ENCODE data around the gene CENPV.
"Not testable (repeated sequence)": the region's sequence is repeated elsewhere in the genome, so short reads cannot be mapped to it uniquely, and the experiment has no call there.

The CENPV gene

DNA sequence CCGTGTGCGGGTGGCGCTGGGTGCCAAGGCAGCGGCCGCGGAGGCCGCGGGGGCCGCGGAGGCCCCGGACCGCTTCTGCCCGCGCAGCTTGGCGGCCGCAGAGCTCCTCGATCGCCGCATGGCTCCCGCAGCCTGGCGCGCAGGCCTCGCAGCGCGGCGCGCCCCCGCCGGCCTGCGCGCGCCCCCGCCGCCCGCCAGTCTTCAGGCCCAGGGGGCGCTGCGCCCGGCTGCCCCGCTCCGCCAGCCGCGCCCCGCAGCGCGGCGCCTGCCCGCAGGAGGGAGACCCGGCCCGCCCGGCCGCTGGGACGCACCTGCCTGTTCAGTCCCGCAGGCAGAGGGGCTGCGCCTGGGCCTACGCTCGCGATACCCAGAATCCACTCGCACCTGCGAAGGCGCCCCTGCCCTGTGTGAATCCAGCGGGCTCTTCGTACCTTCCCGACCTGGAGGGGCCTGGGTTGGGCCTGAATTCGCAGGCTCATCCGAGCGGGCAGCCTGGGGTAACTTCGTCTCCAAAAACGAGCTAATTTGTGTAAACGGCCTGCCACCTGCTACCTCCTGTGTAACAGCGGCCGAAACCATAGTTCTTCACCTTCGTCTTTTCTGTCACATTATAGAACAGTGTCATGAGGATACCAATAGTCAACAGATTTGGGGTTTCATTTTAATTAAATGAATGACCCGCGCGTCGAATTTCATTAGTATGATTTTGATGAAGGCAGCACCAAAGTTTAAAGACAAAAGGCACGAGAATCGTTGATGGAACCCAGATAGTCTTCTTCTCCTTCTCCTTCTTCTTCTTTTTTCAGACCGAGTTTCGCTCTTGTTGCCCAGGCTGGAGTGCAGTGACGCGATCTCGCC lies at the start of gene CENPV:
TSS of gene CENPV (minus strand) at position 153 of the 858 bp plus-strand sequence. CDS start at position 120, 33 bp downstream.
- peak; percentile 23 for DNase-seq (ENCODE audit: low read depth, low spot score)

- DNase-seq (ENCODE audit: low read depth, low spot score) = no peak
These were observed 45.3 kb upstream of the CENPV start for GRCh38 chr17:16398270-16399267.

- not testable (repeated sequence) for DNase-seq (ENCODE audit: low read depth, low spot score)
These were observed 43.4 kb upstream of the CENPV start for GRCh38 chr17:16396693-16397092.

GRCh38 chr17:16395887-16396286 lies 42.6 kb upstream of the CENPV start:
- not testable (repeated sequence) for DNase-seq (ENCODE audit: low read depth, low spot score)

DNA sequence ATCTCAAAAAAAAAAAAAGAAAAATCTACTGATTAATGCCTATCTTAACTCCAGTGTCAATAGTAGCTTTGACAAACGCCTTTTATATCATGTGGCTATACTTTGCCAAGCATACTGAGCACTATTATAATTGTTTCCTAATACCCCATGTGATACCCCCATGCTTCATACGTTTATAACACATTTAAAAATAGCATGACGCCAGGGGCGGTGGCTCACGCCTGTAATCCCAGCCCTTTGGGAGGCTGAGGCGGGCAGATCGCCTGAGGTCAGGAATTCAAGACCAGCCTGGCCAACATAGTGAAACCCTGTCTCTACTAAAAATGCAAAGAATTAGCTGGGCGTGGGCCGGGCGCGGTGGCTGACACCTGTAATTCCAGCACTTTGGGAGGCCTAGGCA lies 39.2 kb upstream of the CENPV start:
- not testable (repeated sequence) for DNase-seq (ENCODE audit: low read depth, low spot score)

GRCh38 chr17:16391451-16391850 lies 38.2 kb upstream of the CENPV start:
- DNase-seq (ENCODE audit: low read depth, low spot score) = no peak

- DNase-seq (ENCODE audit: low read depth, low spot score) = not testable (repeated sequence)
These were observed 32.8 kb upstream of the CENPV start for GRCh38 chr17:16386126-16386507.

- DNase-seq (ENCODE audit: low read depth, low spot score) = no peak
These were observed 31.3 kb upstream of the CENPV start for GRCh38 chr17:16384557-16384956.

DNA sequence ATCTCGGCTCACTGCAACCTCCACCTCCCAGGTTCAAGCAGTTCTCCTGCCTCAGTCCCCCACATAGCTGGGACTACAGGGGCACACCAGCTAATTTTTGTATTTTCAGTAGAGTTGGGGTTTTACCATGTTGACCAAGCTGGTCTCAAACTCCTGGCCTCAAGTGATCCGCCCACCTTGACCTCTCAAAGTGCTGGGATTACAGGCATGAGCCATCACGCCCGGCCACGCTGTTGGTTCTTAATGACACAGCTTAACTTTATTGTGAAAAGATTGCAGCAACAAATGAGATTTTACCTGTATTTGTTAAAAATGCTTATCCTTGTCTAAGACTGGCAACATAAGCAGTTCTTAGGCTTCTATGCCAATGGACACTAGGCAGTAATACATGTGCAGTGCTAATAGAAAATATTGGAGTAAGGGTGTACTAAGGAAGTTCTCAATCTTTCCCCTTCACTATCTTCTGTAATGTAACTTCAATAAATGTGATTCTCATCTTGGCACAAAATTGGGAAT lies 30.6 kb upstream of the CENPV start:
- DNase-seq (ENCODE audit: low read depth, low spot score) = no peak

GRCh38 chr17:16383216-16383615 lies 29.9 kb upstream of the CENPV start:
- DNase-seq (ENCODE audit: low read depth, low spot score) = no peak

DNA sequence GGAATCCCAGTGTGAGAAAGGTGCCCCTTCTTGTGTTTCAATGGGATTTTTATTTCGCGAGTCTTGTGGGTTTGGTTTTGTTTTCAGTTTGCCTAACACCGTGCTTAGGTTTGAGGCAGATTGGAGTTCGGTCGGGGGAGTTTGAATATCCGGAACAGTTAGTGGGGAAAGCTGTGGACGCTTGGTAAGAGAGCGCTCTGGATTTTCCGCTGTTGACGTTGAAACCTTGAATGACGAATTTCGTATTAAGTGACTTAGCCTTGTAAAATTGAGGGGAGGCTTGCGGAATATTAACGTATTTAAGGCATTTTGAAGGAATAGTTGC lies 28.2 kb upstream of the CENPV start:
- DNase-seq (ENCODE audit: low read depth, low spot score) = no peak

DNA sequence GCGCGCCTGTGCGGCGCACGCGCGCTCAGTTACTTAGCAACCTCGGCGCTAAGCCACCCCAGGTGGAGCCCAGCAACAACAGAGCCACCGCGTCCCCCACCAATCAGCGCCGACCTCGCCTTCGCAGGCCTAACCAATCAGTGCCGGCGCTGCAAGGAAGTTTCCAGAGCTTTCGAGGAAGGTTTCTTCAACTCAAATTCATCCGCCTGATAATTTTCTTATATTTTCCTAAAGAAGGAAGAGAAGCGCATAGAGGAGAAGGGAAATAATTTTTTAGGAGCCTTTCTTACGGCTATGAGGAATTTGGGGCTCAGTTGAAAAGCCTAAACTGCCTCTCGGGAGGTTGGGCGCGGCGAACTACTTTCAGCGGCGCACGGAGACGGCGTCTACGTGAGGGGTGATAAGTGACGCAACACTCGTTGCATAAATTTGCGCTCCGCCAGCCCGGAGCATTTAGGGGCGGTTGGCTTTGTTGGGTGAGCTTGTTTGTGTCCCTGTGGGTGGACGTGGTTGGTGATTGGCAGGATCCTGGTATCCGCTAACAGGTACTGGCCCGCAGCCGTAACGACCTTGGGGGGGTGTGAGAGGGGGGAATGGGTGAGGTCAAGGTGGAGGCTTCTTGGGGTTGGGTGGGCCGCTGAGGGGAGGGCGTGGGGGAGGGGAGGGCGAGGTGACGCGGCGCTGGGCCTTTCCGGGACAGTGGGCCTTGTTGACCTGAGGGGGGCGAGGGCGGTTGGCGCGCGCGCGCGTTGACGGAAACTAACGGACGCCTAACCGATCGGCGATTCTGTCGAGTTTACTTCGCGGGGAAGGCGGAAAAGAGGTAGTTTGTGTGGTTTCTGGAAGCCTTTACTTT lies 27.6 kb upstream of the CENPV start, which contains the start of gene UBB:
TSS of gene UBB (plus strand) at position 452 of the 856 bp plus-strand sequence. CDS start 817 bp downstream, outside the sequence.
- peak; percentile 89 for DNase-seq (ENCODE audit: low read depth, low spot score)

DNA sequence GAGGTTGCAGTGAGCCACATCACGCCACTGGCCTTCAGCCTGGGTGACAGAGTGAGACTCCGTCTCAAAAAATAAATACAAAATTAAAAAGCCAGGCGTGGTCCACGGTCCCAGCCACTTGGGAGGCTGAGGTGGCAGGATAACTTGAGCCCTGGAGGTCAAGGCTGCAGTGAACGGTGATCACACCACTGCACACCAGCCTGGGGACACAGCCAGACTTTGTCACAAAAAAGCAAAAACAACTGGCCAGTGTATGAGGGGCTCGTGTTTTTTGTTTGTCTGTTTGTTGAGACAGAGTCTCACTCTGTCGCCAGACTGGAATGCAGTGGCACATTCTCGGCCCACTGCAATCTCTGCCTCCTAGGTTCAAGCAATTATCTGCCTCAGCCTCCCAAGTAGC lies 26.4 kb upstream of the CENPV start:
- no peak for DNase-seq (ENCODE audit: low read depth, low spot score)

GRCh38 chr17:16378636-16379282 lies 25.5 kb upstream of the CENPV start:
- DNase-seq (ENCODE audit: low read depth, low spot score) = no peak

DNA sequence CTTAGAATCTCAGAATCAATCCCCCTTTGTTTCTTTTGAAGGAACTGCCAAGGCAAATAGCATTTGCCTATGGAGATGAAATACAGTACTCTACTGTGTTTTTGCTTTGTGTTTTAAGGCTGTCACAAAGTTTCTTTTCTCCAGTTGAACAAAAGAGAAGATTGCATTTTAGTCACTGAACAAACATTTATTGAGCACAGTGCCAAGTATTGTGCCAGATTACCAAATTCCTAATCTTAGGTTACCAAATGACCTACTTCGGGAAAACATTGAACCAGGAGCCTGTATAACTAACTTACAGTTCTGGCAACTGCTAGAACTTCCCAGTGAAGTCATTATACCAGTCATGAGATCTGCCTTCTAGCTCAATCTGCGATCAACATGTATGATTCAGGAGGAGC lies 24.7 kb upstream of the CENPV start:
- DNase-seq (ENCODE audit: low read depth, low spot score) = no peak

GRCh38 chr17:16374146-16374938 lies 21.1 kb upstream of the CENPV start:
- no peak for DNase-seq (ENCODE audit: low read depth, low spot score)

GRCh38 chr17:16371742-16372141 lies 18.5 kb upstream of the CENPV start:
- no peak for DNase-seq (ENCODE audit: low read depth, low spot score)

DNA sequence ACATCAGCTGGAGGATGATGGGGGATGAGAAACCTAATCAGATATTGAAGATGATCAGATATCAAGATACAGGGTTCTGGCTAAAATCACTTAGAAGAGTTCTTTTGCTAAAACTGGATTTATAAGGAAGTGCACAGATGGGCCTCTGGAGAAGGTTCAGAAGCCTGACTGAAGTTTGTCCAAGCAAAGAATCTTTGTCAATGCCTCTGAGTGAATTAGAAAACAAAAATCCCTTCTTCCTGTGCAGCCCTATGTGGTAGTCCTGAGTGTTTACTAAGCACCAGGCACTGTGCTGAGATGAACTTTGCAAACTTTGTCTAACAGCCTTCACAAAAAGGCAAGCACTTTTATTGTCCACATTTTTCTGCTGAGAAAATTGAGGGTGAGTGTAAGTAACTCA lies 11.4 kb upstream of the CENPV start:
- DNase-seq (ENCODE audit: low read depth, low spot score) = no peak

DNA sequence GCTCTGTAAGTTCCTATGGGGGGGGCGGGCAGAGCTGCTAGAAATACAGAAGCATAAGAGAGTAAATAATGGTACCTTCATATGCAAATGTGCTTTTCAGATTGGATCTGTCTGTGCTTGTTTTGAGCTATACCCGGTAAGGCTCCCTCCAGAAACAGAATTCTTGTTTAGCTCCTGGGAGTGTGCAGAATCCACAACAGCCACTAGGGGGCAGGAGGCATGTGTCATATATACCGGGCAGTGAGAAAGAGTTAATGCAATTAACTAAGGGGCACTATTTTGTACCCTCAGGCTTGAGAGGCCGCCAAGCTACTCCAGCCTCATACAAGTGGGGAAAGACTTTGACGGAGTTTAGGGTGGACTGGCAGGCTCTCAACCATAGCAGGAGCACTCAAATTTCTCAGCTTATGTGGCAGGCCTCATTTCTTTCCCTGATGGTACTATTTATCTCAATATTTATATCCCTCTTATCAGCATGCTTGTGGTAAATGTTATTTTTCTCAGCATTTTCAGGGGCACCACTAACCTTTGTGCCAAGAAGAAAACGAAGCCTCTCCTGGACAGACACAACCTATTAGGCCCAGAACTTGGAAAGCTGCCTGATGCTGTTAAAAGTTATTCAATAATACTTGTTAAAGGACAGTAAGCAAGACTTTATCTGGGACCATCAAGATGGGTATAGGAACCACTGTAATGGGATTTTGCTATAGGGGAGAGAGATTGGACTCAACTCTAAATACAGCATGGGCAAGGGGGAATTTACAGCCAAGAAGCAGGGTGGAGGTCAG lies 10.7 kb upstream of the CENPV start:
- peak; percentile 55 for DNase-seq (ENCODE audit: low read depth, low spot score)
